Nephron (organoid): ENCODE measurements around the gene TMBIM1.
A peak's percentile ranks its signal among the peaks of the same experiment; 100 is the strongest.

Experiments
- H3K27ac Mint-ChIP-seq, 3 experiments: 2 replicates each; pipeline ENCODE4 v1.8.0; 2020; ENCODE audit warnings: mixed read lengths in 3 of 3, mild to moderate bottlenecking in 2 of 3, moderate library complexity in 1 of 3
- H3K27me3 Mint-ChIP-seq: 2 replicates; pipeline ENCODE4 v1.8.0; 2021; ENCODE audit warnings: low read depth, mild to moderate bottlenecking, moderate library complexity, mixed read lengths
- H3K36me3 Mint-ChIP-seq: 2 replicates; pipeline ENCODE4 v1.8.0; 2020; ENCODE audit warnings: low read depth, mixed read lengths
- H3K4me1 Mint-ChIP-seq: 2 replicates; pipeline ENCODE4 v1.8.0; 2020; ENCODE audit warnings: mixed read lengths
- H3K4me3 Mint-ChIP-seq, 3 experiments: 2 replicates each; pipeline ENCODE4 v1.8.0; 2020; ENCODE audit warnings: mild to moderate bottlenecking in 3 of 3, mixed read lengths in 3 of 3, moderate library complexity in 2 of 3
- H3K9me3 Mint-ChIP-seq: 2 replicates; pipeline ENCODE4 v1.8.0; 2020; ENCODE audit warnings: mixed read lengths
- TF ChIP-seq, protein P1 (sequence below), 3 experiments: fragments of 200-600 bp; sonication (generic); IDR thresholded peaks; one replicate each; pipeline ENCODE4 v1.5.0; 2021; ENCODE audit warnings: antibody characterized with exemption in 3 of 3; ENCODE audit not compliant: unreplicated experiment in 3 of 3

Gene TMBIM1

DNA sequence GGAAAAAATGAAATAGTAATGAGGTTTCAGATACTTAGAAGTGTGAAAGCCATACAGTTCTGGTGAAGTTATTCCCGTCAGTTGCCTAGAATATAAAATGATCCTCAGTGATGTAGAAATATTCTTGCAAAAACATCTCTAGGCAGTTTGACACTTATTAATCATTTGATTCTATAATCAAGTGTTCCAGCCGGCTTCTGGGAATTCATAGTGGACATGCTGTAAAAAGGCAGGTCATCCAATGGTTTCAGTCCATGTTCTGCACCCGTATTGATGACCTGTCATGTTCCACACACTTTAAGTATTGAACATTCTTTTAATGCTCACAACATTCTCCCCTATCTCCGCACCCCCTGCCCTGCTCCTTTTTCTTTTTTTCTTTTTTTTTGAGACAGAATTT, 55.5 kb downstream of the TMBIM1 start:
- H3K27me3 Mint-ChIP-seq = no peaks in the 10 kb centered on the region
- H3K4me1 Mint-ChIP-seq = no peaks in the 10 kb centered on the region
- H3K27ac Mint-ChIP-seq = no peak overlapping the region
- H3K4me3 Mint-ChIP-seq = no peak overlapping the region
- TF ChIP-seq, protein P1, sequence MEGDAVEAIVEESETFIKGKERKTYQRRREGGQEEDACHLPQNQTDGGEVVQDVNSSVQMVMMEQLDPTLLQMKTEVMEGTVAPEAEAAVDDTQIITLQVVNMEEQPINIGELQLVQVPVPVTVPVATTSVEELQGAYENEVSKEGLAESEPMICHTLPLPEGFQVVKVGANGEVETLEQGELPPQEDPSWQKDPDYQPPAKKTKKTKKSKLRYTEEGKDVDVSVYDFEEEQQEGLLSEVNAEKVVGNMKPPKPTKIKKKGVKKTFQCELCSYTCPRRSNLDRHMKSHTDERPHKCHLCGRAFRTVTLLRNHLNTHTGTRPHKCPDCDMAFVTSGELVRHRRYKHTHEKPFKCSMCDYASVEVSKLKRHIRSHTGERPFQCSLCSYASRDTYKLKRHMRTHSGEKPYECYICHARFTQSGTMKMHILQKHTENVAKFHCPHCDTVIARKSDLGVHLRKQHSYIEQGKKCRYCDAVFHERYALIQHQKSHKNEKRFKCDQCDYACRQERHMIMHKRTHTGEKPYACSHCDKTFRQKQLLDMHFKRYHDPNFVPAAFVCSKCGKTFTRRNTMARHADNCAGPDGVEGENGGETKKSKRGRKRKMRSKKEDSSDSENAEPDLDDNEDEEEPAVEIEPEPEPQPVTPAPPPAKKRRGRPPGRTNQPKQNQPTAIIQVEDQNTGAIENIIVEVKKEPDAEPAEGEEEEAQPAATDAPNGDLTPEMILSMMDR (IDR thresholded peaks at IDR 0.05; ENCODE audit: unreplicated experiment in 3 of 3) = no peak
- no peaks in the 10 kb centered on the region for H3K9me3 Mint-ChIP-seq
- H3K36me3 Mint-ChIP-seq = peaks cover 79% of the 10 kb centered on the region

DNA sequence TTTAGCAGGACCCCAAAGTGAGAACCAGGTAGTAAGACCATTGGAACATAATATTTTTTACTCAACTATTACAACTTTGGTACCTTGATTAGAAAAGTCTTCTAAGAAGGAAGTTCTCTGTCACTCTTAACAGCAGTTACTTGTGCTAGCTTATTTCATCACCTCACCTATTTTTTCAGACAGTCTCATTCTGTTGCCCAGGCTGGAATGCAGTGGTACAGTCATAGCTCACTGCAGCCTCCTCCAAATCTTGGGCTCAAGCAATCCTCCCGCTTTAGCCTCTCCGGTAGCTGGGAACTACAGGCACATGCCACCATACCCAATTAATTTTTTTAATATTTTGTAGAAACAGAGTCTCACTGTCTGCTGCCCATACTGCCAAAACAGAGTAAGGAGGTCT, 57.3 kb downstream of the TMBIM1 start:
- Mint-ChIP-seq H3K27ac (no peak overlapping the region), H3K9me3 (no peaks in the 10 kb centered on the region), H3K36me3 (peaks cover 87% of the 10 kb centered on the region), H3K4me1 (no peaks in the 10 kb centered on the region), H3K4me3 (no peak overlapping the region), H3K27me3 (no peaks in the 10 kb centered on the region)
- TF ChIP-seq, protein P1 (IDR thresholded peaks at IDR 0.05; ENCODE audit: unreplicated experiment in 3 of 3) = no peak

DNA sequence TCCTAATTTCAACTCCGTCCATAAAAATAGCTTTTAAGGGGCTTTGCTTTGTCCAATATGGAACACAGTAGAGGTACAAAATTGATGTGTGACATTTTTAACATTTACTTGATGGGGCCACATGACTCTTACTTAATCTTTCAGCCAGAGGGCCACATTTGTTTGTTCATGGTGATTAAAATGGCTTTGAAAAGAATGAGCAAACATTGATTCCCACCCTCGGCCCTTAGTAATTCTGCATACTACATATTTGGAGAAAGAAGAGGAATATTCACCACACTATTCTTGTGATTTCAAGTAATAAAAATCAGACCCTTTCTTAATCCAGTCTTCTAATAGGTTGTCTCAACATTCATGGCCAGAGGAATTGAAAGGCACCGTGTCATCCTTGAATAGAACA, 57.8 kb downstream of the TMBIM1 start:
- TF ChIP-seq, protein P1 (IDR thresholded peaks at IDR 0.05; ENCODE audit: unreplicated experiment in 3 of 3) = no peak
- Mint-ChIP-seq H3K4me3 (no peak overlapping the region), H3K27me3 (no peaks in the 10 kb centered on the region), H3K36me3 (peaks cover 82% of the 10 kb centered on the region), H3K9me3 (no peaks in the 10 kb centered on the region), H3K4me1 (no peaks in the 10 kb centered on the region), H3K27ac (no peak overlapping the region)

DNA sequence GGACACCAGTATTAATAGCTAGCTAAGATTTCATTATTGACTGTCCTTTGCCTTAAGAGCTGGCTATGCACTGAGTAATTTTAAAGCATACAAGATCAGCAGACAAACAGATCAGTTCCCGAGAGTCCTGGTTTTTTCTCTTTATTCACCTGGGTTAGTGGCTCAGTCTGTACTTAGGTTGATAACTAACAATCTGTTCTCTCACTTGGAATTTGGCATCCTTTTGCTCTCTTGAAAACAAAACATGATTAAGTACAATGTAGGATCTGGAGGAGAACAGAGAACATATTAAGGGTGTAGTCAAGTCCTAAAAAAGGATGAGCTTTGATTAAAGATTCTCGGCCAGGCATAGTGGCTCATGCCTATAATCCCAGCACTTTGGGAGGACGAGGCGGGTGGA, 58.8 kb downstream of the TMBIM1 start:
- Mint-ChIP-seq H3K4me3 (no peak overlapping the region), H3K9me3 (no peaks in the 10 kb centered on the region), H3K4me1 (no peaks in the 10 kb centered on the region), H3K27me3 (no peaks in the 10 kb centered on the region), H3K27ac (no peak overlapping the region), H3K36me3 (peaks cover 80% of the 10 kb centered on the region)
- TF ChIP-seq, protein P1 (IDR thresholded peaks at IDR 0.05; ENCODE audit: unreplicated experiment in 3 of 3) = no peak

DNA sequence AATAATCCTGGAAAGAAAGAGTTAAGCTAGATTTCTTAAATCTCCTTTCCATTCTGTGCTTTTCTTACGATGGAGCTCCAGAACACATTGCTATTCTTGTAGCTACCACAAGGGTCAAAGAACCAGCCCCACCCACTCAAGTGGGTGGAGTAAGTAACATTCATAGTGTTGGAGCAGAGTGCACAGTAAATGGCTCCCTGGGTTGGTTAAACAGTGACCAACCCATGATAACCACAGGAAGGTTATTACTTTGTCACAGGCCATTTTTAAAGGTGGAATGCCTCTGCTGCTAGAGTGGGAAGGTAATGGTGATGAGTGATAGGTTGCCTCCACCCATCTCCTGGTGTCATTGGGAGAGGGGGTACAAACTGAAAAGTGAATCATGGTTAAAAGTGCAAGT, 61.4 kb downstream of the TMBIM1 start:
- Mint-ChIP-seq H3K27me3 (no peaks in the 10 kb centered on the region), H3K4me1 (no peaks in the 10 kb centered on the region), H3K27ac (peak overlapping the region; percentile 24 to 88 (median 78)), H3K9me3 (no peaks in the 10 kb centered on the region), H3K36me3 (peaks cover 80% of the 10 kb centered on the region), H3K4me3 (no peak overlapping the region)
- TF ChIP-seq, protein P1 (IDR thresholded peaks at IDR 0.05; ENCODE audit: unreplicated experiment in 3 of 3) = peak; percentile 17 to 31 (median 18)

DNA sequence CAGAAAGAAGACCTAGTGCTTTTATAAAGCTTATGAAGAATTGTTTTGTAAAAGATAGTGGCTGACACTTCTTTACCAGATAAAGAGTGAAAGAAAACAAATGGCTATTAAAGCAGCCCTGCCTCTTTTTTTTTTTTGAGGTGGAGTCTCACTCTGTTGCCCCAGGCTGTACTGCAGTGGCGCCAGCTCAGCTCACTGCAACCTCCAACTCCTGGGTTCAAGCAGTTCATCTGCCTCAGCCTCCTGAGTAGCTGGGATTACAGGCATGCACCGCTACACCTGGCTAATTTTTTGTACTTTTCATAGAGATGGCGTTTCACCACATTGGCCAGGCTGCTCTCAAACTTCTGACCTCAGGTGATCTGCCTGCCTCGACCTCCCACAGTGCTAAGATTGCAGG, 62.5 kb downstream of the TMBIM1 start:
- Mint-ChIP-seq H3K27me3 (no peaks in the 10 kb centered on the region), H3K36me3 (peaks cover 79% of the 10 kb centered on the region), H3K9me3 (no peaks in the 10 kb centered on the region), H3K4me1 (no peaks in the 10 kb centered on the region), H3K4me3 (no peak overlapping the region), H3K27ac (no peak overlapping the region)
- TF ChIP-seq, protein P1 (IDR thresholded peaks at IDR 0.05; ENCODE audit: unreplicated experiment in 3 of 3) = no peak
